Liver (tissue), 9 donors: ENCODE data around the gene PARP15. TPM values are rescaled to one million over a fixed set of nuclear protein-coding genes. Genes with fewer than 3 reads are reported as not detected.
"Not testable (repeated sequence)": the region's sequence is repeated elsewhere in the genome, so short reads cannot be mapped to it uniquely, and the experiment has no call there.

Experiments
- DNase-seq: peaks from one replicate; pipeline ENCODE4 v3.0.0-alpha.2; 2017; ENCODE audit warnings: low spot score
- H3K27ac ChIP-seq, 2 donors: one replicate each; pipeline ENCODE4 v1.7.0; 2013; ENCODE audit warnings: inconsistent platforms in 2 of 2, low read length in 2 of 2, control low read depth in 1 of 2, low read depth in 1 of 2, mild to moderate bottlenecking in 1 of 2
- H3K27me3 ChIP-seq, 4 donors: one replicate each; pipeline versions ENCODE4 v1.6.1 to v1.7.0; 2013; ENCODE audit warnings: low read length in 3 of 4, inconsistent platforms in 1 of 4, mild to moderate bottlenecking in 1 of 4, moderate library complexity in 1 of 4; ENCODE audit not compliant: control insufficient read depth in 4 of 4, insufficient read depth in 4 of 4
- H3K36me3 ChIP-seq, 4 donors: one replicate each; pipeline versions ENCODE4 v1.6.1 to v1.7.0; 2013; ENCODE audit warnings: low read length in 3 of 4, mild to moderate bottlenecking in 3 of 4, low read depth in 1 of 4, moderate library complexity in 1 of 4; ENCODE audit not compliant: control insufficient read depth in 4 of 4, insufficient read depth in 3 of 4
- H3K4me1 ChIP-seq, 4 donors: one replicate each; pipeline versions ENCODE4 v1.6.1 to v1.7.0; 2013; ENCODE audit warnings: low read length in 3 of 4, mild to moderate bottlenecking in 3 of 4, moderate library complexity in 1 of 4; ENCODE audit not compliant: control insufficient read depth in 4 of 4, insufficient read depth in 4 of 4
- H3K4me3 ChIP-seq, 3 donors: one replicate each; pipeline versions ENCODE4 v1.6.1 to v1.7.0; 2013; ENCODE audit warnings: low read length in 3 of 3, control low read depth in 1 of 3, low read depth in 1 of 3, mild to moderate bottlenecking in 1 of 3
- H3K9ac ChIP-seq, 2 donors: one replicate each; pipeline ENCODE4 v1.7.0; 2013; ENCODE audit warnings: low read length in 2 of 2, mild to moderate bottlenecking in 2 of 2, moderate library complexity in 2 of 2, control low read depth in 1 of 2, low read depth in 1 of 2
- H3K9me3 ChIP-seq, 4 donors: one replicate each; pipeline versions ENCODE4 v1.6.1 to v1.7.0; 2013; ENCODE audit warnings: low read length in 3 of 4; ENCODE audit not compliant: control insufficient read depth in 4 of 4
- EGR1 ChIP-seq, 2 donors: IDR thresholded peaks; 2 replicates each; pipeline ENCODE4 v1.6.1; 2016 to 2018; ENCODE audit warnings: antibody characterized with exemption in 2 of 2, low read depth in 2 of 2
- FOXA1 ChIP-seq: IDR thresholded peaks from 2 replicates; pipeline ENCODE4 v1.6.1; 2016; ENCODE audit warnings: antibody characterized with exemption
- FOXA2 ChIP-seq: IDR thresholded peaks from 2 replicates; pipeline ENCODE4 v1.6.1; 2016; ENCODE audit warnings: antibody characterized with exemption
- GABPA ChIP-seq, 2 donors: IDR thresholded peaks in 1 of 2; conservative IDR thresholded peaks in 1 of 2; 2 replicates each; pipeline ENCODE4 v1.6.1; 2016; ENCODE audit warnings: antibody characterized with exemption in 2 of 2, mild to moderate bottlenecking in 1 of 2, moderate library complexity in 1 of 2
- HNF4A ChIP-seq, 2 donors: conservative IDR thresholded peaks; 2 replicates each; pipeline ENCODE4 v1.6.1; 2016; ENCODE audit warnings: antibody characterized with exemption in 2 of 2, mild to moderate bottlenecking in 2 of 2
- NR2F2 ChIP-seq: IDR thresholded peaks from 2 replicates; pipeline ENCODE4 v1.6.1; 2016; ENCODE audit warnings: antibody characterized with exemption
- RAD21 ChIP-seq, 2 donors: IDR thresholded peaks; 2 replicates each; pipeline ENCODE4 v1.6.1; 2016; ENCODE audit warnings: antibody characterized with exemption in 2 of 2, mild to moderate bottlenecking in 2 of 2
- RXRA ChIP-seq, 2 donors: IDR thresholded peaks; 2 replicates each; pipeline ENCODE4 v1.6.1; 2017 to 2018; ENCODE audit warnings: antibody characterized with exemption in 2 of 2, mild to moderate bottlenecking in 1 of 2
- SP1 ChIP-seq: IDR thresholded peaks from 2 replicates; pipeline ENCODE4 v1.6.1; 2018; ENCODE audit warnings: antibody characterized with exemption, mild to moderate bottlenecking
- TAF1 ChIP-seq: conservative IDR thresholded peaks from 2 replicates; pipeline ENCODE4 v1.6.1; 2016; ENCODE audit warnings: antibody characterized with exemption, mild to moderate bottlenecking
- YY1 ChIP-seq: IDR thresholded peaks from 2 replicates; pipeline ENCODE4 v1.6.1; 2016; ENCODE audit warnings: antibody characterized with exemption, mild to moderate bottlenecking
- WGBS: extraction: QIAGEN DNeasy Blood & Tissue Kit; methylation state at CpG from one replicate; pipeline ENCODE4 v1.1.7; 2013; 5-methylcytosine and 5-hydroxymethylcytosine counted together
- polyA plus RNA-seq, 2 donors: library from polyadenylated mRNA; stranded (reverse) in 1 of 2; unstranded in 1 of 2; fragments of 200-250 nt in 1 of 2; fragments of >200 nt in 1 of 2; fragmentation: Nextera tagmentation in 1 of 2; extraction: Ambion mirVana in 1 of 2; gene quantifications; one replicate each; pipeline versions ENCODE4 v1.2.1 to v1.2.3, GENCODE V29; 2013 to 2015
- total RNA-seq, 2 donors: library from RNA; depleted of rRNA; stranded (reverse); fragments of >200 nt; gene quantifications; one replicate each; pipeline ENCODE4 v1.2.3, GENCODE V29; 2014
- TF ChIP-seq, protein P1 (sequence below): IDR thresholded peaks from 2 replicates; pipeline ENCODE4 v1.6.1; 2016; ENCODE audit warnings: antibody characterized with exemption
- TF ChIP-seq, protein P2 (sequence below): IDR thresholded peaks from 2 replicates; pipeline ENCODE4 v1.6.1; 2016; ENCODE audit warnings: antibody characterized with exemption
- TF ChIP-seq, protein P3 (sequence below): IDR thresholded peaks from 2 replicates; pipeline ENCODE4 v1.6.1; 2016; ENCODE audit warnings: antibody characterized with exemption, mild to moderate bottlenecking
- donor health status: healthy.
- donor health status: healthy.
- donor health status: healthy.
- donor health status: healthy.
- donor health status: healthy.

The PARP15 gene
- total and polyA plus RNA-seq, 4 donors, result 0.28 to 3.3 (median 2.5) TPM

GRCh38 chr3:122681284-122681973 lies 104.0 kb downstream of the PARP15 start:
- Histone ChIP-seq H3K36me3 (peaks cover 0 to 8% (median 5%) of the 10 kb centered on the region in 4 donors), H3K27me3 (no peaks in the 10 kb centered on the region), H3K9ac (peak overlapping the region; percentile 63 to 88), H3K4me1 (peaks cover 1 to 43% (median 23%) of the 10 kb centered on the region in 4 donors), H3K9me3 (no peaks in the 10 kb centered on the region), H3K4me3 (peak overlapping the region; percentile 77 to 91 (median 86)), H3K27ac (peak overlapping the region; percentile 94)
- DNase-seq, result no peak
- 12% methylated on average over 24 of the region's 24 CpGs for WGBS
- TF ChIP-seq, protein P1, sequence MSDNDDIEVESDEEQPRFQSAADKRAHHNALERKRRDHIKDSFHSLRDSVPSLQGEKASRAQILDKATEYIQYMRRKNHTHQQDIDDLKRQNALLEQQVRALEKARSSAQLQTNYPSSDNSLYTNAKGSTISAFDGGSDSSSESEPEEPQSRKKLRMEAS, result no peak
- no peak for TF ChIP-seq SP1
- no peak for TF ChIP-seq FOXA2
- no peak for TF ChIP-seq TAF1
- peak in 1 of 2 donors; percentile 7 for TF ChIP-seq RAD21 (IDR thresholded peaks at IDR 0.05)
- no peak for TF ChIP-seq GABPA (IDR thresholded peaks at IDR 0.05 in 1 of 2, conservative IDR thresholded peaks at IDR 0.05 in 1 of 2)
- TF ChIP-seq YY1, result no peak
- TF ChIP-seq HNF4A (conservative IDR thresholded peaks at IDR 0.05), result no peak
- no peak for TF ChIP-seq FOXA1

DNA sequence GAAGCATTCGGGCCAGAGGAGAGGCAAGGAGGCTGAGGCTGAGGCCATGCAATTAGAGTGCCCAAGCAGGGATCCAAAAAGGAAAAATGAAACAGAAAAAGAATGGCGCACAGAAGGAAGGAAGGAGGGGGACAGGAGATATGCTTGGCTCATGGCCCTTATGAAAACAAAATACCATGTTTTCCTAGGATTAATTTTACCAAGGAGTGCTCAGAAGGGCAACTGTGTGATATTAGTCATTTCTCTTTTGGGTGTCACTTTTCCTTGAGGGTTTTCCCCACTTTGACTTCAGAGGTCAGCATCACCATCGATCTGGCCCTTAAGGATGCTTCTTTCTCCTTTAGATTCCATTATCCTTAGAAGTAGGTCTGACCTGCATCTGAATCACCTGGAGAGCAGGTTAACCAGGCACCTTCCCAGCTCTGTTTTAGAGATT lies 104.5 kb downstream of the PARP15 start:
- 55% methylated on average over 3 of the region's 3 CpGs for WGBS

GRCh38 chr3:122682778-122683411 lies 105.4 kb downstream of the PARP15 start:
- H3K9ac ChIP-seq, H3K4me3 ChIP-seq, H3K27me3 ChIP-seq, H3K27ac ChIP-seq, H3K9me3 ChIP-seq, DNase-seq: not testable (repeated sequence)
- peaks cover 0 to 13% (median 8%) of the 10 kb centered on the region in 4 donors for H3K36me3 ChIP-seq
- WGBS, result 79% methylated on average over 11 of the region's 11 CpGs
- H3K4me1 ChIP-seq, result peaks cover 1 to 43% (median 23%) of the 10 kb centered on the region in 4 donors

More for the DNA sequence above, 104.5 kb downstream of the PARP15 start:
- no peak for TF ChIP-seq NR2F2
- TF ChIP-seq, protein P2, sequence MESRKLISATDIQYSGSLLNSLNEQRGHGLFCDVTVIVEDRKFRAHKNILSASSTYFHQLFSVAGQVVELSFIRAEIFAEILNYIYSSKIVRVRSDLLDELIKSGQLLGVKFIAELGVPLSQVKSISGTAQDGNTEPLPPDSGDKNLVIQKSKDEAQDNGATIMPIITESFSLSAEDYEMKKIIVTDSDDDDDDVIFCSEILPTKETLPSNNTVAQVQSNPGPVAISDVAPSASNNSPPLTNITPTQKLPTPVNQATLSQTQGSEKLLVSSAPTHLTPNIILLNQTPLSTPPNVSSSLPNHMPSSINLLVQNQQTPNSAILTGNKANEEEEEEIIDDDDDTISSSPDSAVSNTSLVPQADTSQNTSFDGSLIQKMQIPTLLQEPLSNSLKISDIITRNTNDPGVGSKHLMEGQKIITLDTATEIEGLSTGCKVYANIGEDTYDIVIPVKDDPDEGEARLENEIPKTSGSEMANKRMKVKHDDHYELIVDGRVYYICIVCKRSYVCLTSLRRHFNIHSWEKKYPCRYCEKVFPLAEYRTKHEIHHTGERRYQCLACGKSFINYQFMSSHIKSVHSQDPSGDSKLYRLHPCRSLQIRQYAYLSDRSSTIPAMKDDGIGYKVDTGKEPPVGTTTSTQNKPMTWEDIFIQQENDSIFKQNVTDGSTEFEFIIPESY, result no peak
- TF ChIP-seq SP1, result no peak
- no peak for TF ChIP-seq EGR1 (IDR thresholded peaks at IDR 0.05; ENCODE audit: low read depth in 2 of 2)
- TF ChIP-seq HNF4A (conservative IDR thresholded peaks at IDR 0.05), result no peak
- TF ChIP-seq, protein P3, sequence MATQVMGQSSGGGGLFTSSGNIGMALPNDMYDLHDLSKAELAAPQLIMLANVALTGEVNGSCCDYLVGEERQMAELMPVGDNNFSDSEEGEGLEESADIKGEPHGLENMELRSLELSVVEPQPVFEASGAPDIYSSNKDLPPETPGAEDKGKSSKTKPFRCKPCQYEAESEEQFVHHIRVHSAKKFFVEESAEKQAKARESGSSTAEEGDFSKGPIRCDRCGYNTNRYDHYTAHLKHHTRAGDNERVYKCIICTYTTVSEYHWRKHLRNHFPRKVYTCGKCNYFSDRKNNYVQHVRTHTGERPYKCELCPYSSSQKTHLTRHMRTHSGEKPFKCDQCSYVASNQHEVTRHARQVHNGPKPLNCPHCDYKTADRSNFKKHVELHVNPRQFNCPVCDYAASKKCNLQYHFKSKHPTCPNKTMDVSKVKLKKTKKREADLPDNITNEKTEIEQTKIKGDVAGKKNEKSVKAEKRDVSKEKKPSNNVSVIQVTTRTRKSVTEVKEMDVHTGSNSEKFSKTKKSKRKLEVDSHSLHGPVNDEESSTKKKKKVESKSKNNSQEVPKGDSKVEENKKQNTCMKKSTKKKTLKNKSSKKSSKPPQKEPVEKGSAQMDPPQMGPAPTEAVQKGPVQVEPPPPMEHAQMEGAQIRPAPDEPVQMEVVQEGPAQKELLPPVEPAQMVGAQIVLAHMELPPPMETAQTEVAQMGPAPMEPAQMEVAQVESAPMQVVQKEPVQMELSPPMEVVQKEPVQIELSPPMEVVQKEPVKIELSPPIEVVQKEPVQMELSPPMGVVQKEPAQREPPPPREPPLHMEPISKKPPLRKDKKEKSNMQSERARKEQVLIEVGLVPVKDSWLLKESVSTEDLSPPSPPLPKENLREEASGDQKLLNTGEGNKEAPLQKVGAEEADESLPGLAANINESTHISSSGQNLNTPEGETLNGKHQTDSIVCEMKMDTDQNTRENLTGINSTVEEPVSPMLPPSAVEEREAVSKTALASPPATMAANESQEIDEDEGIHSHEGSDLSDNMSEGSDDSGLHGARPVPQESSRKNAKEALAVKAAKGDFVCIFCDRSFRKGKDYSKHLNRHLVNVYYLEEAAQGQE, result no peak
- TF ChIP-seq RXRA (IDR thresholded peaks at IDR 0.05), result no peak
- TF ChIP-seq RAD21 (IDR thresholded peaks at IDR 0.05), result no peak
- no peak for TF ChIP-seq YY1
- DNase-seq, result no peak
- Histone ChIP-seq H3K4me3 (peak overlapping the region; percentile 77 to 91 (median 86)), H3K36me3 (peaks cover 0 to 11% (median 5%) of the 10 kb centered on the region in 4 donors), H3K27me3 (no peaks in the 10 kb centered on the region), H3K9me3 (no peaks in the 10 kb centered on the region), H3K9ac (peak overlapping the region; percentile 63 to 88), H3K27ac (peak overlapping the region; percentile 94), H3K4me1 (peaks cover 1 to 43% (median 23%) of the 10 kb centered on the region in 4 donors)
